ENCODE data around the gene RAPH1. TPM values are rescaled to one million over a fixed set of nuclear protein-coding genes. Genes with fewer than 3 reads are reported as not detected.

The RAPH1 gene
- total RNA-seq, 4 donors from 2014 or later: 22.5 to 83.0 (median 44.2) TPM

- TF ChIP-seq CTCF (IDR thresholded peaks at IDR 0.05; ENCODE audit: low read depth): no peak
Measured at GRCh38 chr2:203400805-203401585, 134.1 kb downstream of the RAPH1 start.

- TF ChIP-seq CTCF (IDR thresholded peaks at IDR 0.05; ENCODE audit: low read depth): no peak
Measured at GRCh38 chr2:203399031-203399430, 136.1 kb downstream of the RAPH1 start.

GRCh38 chr2:203396667-203397066 lies 138.4 kb downstream of the RAPH1 start:
- no peak for TF ChIP-seq CTCF (IDR thresholded peaks at IDR 0.05; ENCODE audit: low read depth)

- TF ChIP-seq CTCF (IDR thresholded peaks at IDR 0.05; ENCODE audit: low read depth): no peak
Measured at GRCh38 chr2:203395858-203396257, 139.2 kb downstream of the RAPH1 start.

GRCh38 chr2:203394519-203395227 lies 140.4 kb downstream of the RAPH1 start:
- TF ChIP-seq CTCF (IDR thresholded peaks at IDR 0.05; ENCODE audit: low read depth): no peak

GRCh38 chr2:203383038-203383437 lies 152.1 kb downstream of the RAPH1 start:
- no peak for TF ChIP-seq CTCF (IDR thresholded peaks at IDR 0.05; ENCODE audit: low read depth)

GRCh38 chr2:203379156-203379555 lies 155.9 kb downstream of the RAPH1 start:
- no peak for TF ChIP-seq CTCF (IDR thresholded peaks at IDR 0.05; ENCODE audit: low read depth)
